GM19193 (cell line): Measurements from ENCODE around the gene CDH11.

Experiments used
- POLR2A ChIP-seq: IDR thresholded peaks from 4 replicates; pipeline ENCODE4 v1.6.1; 2011; ENCODE audit not compliant: insufficient read depth, insufficient read length; ENCODE audit errors: extremely low read depth

Gene CDH11

GRCh38 chr16:65121870-65122723 is at the start of gene CDH11:
Gene CDH11 (minus strand): TSS chr16:65122063. CDS start chr16:65004869, 117,194 bp downstream.
- no peak for TF ChIP-seq POLR2A

- no peak for TF ChIP-seq POLR2A
Measured at GRCh38 chr16:65154321-65154720, 32.5 kb upstream of the CDH11 start.

- TF ChIP-seq POLR2A, result no peak
Measured at GRCh38 chr16:65153365-65154105, 31.7 kb upstream of the CDH11 start.

- TF ChIP-seq POLR2A, result no peak
Measured at GRCh38 chr16:65148804-65149203, 26.9 kb upstream of the CDH11 start.

- TF ChIP-seq POLR2A, result no peak
Measured at GRCh38 chr16:65142276-65142675, 20.4 kb upstream of the CDH11 start.

GRCh38 chr16:65136681-65137080 is 14.8 kb upstream of the CDH11 start:
- no peak for TF ChIP-seq POLR2A

- no peak for TF ChIP-seq POLR2A
Measured at GRCh38 chr16:65126845-65127624, 5.2 kb upstream of the CDH11 start.

- TF ChIP-seq POLR2A, result no peak
Measured at GRCh38 chr16:65125871-65126270, 4.0 kb upstream of the CDH11 start.

GRCh38 chr16:65125322-65125721 is 3.5 kb upstream of the CDH11 start:
- no peak for TF ChIP-seq POLR2A

- no peak for TF ChIP-seq POLR2A
Measured at GRCh38 chr16:65124596-65124995, 2.7 kb upstream of the CDH11 start.

- no peak for TF ChIP-seq POLR2A
Measured at GRCh38 chr16:65124212-65124548, 2.3 kb upstream of the CDH11 start.

- TF ChIP-seq POLR2A, result no peak
Measured at GRCh38 chr16:65123396-65124211, 1.7 kb upstream of the CDH11 start.

GRCh38 chr16:65122724-65123395 is 997 bp upstream of the CDH11 start:
- TF ChIP-seq POLR2A, result no peak

- no peak for TF ChIP-seq POLR2A
Measured at GRCh38 chr16:65120831-65121721, 787 bp downstream of the CDH11 start.

- no peak for TF ChIP-seq POLR2A
Measured at GRCh38 chr16:65120461-65120830, 1.4 kb downstream of the CDH11 start.
